HCT116 (cell line): ENCODE results near the gene ZNF140. TPM values are rescaled to one million over a fixed set of nuclear protein-coding genes. Genes with fewer than 3 reads are reported as not detected.

Source experiments
- ATAC-seq: fragments of 200-7000 bp; cut with Tn5 transposase; 2 replicates; pipeline ENCODE4 v1.9.1; 2020; ENCODE audit warnings: mild to moderate bottlenecking, moderate library complexity
- BruUV-seq: library from RNA; stranded (reverse); fragments of 400-500 nt; replicated peaks from 2 replicates; lab custom pipeline; 2021; lab: Mats Ljungman, UMichigan
- CTCF ChIA-PET: fragments of 300-600 bp; sonication (Branson Sonifier 250); formaldehyde crosslinking; loops from one replicate; lab custom pipeline; 2021; ENCODE audit warnings: antibody characterized with exemption; lab: Charles Lee
- POLR2A ChIA-PET: fragments of 300-600, 350-600 bp; sonication (Branson Sonifier 250); formaldehyde crosslinking; loops from one replicate; lab custom pipeline; 2021; ENCODE audit warnings: antibody characterized with exemption; lab: Charles Lee
- RAD21 ChIA-PET, 2 experiments: fragments of 300-600 bp; sonication (Branson Sonifier 250); formaldehyde crosslinking; loops; one replicate each; lab custom pipeline; 2023; ENCODE audit warnings: low total read pairs in 2 of 2; ENCODE audit not compliant: uncharacterized antibody in 2 of 2, unreplicated experiment in 2 of 2, low non-redundant PET in 1 of 2; lab: Charles Lee
- DNase-seq: peaks from one replicate; pipeline ENCODE4 v3.0.0-alpha.2; 2010; ENCODE audit warnings: low read depth, low spot score
- H2AFZ ChIP-seq: fragments of 200-600 bp; shearing (Covaris generic), sonication (generic); 2 replicates; pipeline ENCODE4 v1.6.1; 2017; ENCODE audit warnings: low read depth, mixed run types, mixed read lengths, antibody characterized with exemption, low read length; ENCODE audit not compliant: poor library complexity, severe bottlenecking
- H3K27ac ChIP-seq: 2 replicates; pipeline ENCODE4 v1.5.1; 2012; ENCODE audit warnings: low read depth, low read length
- H3K27me3 ChIP-seq: fragments of 200-600 bp; sonication (generic); 2 replicates; pipeline ENCODE4 v1.6.1; 2016; ENCODE audit warnings: mixed run types, low read length, mixed read lengths; ENCODE audit not compliant: insufficient read depth
- H3K36me3 ChIP-seq, 2 experiments: fragments of 200-500 bp in 1 of 2; fragments of 200-600 bp in 1 of 2; sonication (Bioruptor generic) in 1 of 2; sonication (generic) in 1 of 2; 2 replicates each; pipeline versions ENCODE4 v1.5.1 to v1.6.1; 2014 to 2016; ENCODE audit warnings: low read length in 2 of 2, inconsistent platforms in 1 of 2, mixed read lengths in 1 of 2, mixed run types in 1 of 2; ENCODE audit not compliant: insufficient read depth in 2 of 2, control insufficient read depth in 1 of 2
- H3K4me1 ChIP-seq, 2 experiments: fragments of 200-600 bp in 1 of 2; sonication (generic) in 1 of 2; 2 replicates each; pipeline versions ENCODE4 v1.5.1 to v1.6.1; 2012 to 2017; ENCODE audit warnings: low read length in 2 of 2, inconsistent platforms in 1 of 2, mild to moderate bottlenecking in 1 of 2, mixed read lengths in 1 of 2, mixed run types in 1 of 2, moderate library complexity in 1 of 2; ENCODE audit not compliant: insufficient read depth in 2 of 2, control insufficient read depth in 1 of 2
- H3K4me2 ChIP-seq: fragments of 200-600 bp; sonication (generic); 2 replicates; pipeline ENCODE4 v1.6.1; 2017; ENCODE audit warnings: mixed run types, low read length, mixed read lengths
- H3K4me3 ChIP-seq, 2 experiments: fragments of 200-600 bp in 1 of 2; sonication (generic) in 1 of 2; replicated peaks in 1 of 2; 2 replicates each; pipeline ENCODE4 v1.5.1; 2011 to 2016; ENCODE audit warnings: low read length in 2 of 2, control low read depth in 1 of 2, low read depth in 1 of 2, mild to moderate bottlenecking in 1 of 2, mixed read lengths in 1 of 2, mixed run types in 1 of 2
- H3K79me2 ChIP-seq: fragments of 200-600 bp; sonication (generic); 2 replicates; pipeline ENCODE4 v1.6.1; 2017; ENCODE audit warnings: mild to moderate bottlenecking, mixed run types, low read length, moderate library complexity, mixed read lengths; ENCODE audit not compliant: insufficient read depth
- H3K9ac ChIP-seq: fragments of 200-600 bp; sonication (generic); 2 replicates; pipeline ENCODE4 v1.6.1; 2016; ENCODE audit warnings: low read length, mixed read lengths
- H3K9me2 ChIP-seq: fragments of 200-600 bp; sonication (generic), shearing (Covaris generic); 2 replicates; pipeline ENCODE4 v1.6.1; 2017; ENCODE audit warnings: mixed run types, mild to moderate bottlenecking, moderate library complexity; ENCODE audit not compliant: insufficient read depth
- H3K9me3 ChIP-seq, 2 experiments: fragments of 200-500 bp in 1 of 2; fragments of 200-600 bp in 1 of 2; sonication (Bioruptor generic) in 1 of 2; sonication (generic) in 1 of 2; 2 replicates each; pipeline ENCODE4 v1.6.1; 2014 to 2017; ENCODE audit warnings: low read length in 2 of 2, mixed read lengths in 2 of 2, inconsistent platforms in 1 of 2, low read depth in 1 of 2, mild to moderate bottlenecking in 1 of 2, mixed run types in 1 of 2, moderate library complexity in 1 of 2; ENCODE audit not compliant: control insufficient read depth in 1 of 2, insufficient read depth in 1 of 2
- H4K20me1 ChIP-seq: fragments of 200-600 bp; sonication (generic), shearing (Covaris generic); 2 replicates; pipeline ENCODE4 v1.6.1; 2017; ENCODE audit warnings: mixed run types, mild to moderate bottlenecking, moderate library complexity; ENCODE audit not compliant: insufficient read depth
- ATF3 ChIP-seq: IDR thresholded peaks from 2 replicates; pipeline ENCODE4 v1.6.1; 2012
- CBX3 ChIP-seq: IDR thresholded peaks from 2 replicates; pipeline ENCODE4 v1.6.1; 2012; ENCODE audit warnings: low read depth
- CEBPB ChIP-seq: IDR thresholded peaks from 2 replicates; pipeline ENCODE4 v1.6.1; 2012; ENCODE audit warnings: low read depth
- CTCF ChIP-seq, 3 experiments: fragments of 200-600 bp in 1 of 3; sonication (generic) in 1 of 3; IDR thresholded peaks in 2 of 3; conservative IDR thresholded peaks in 1 of 3; 2 replicates each; pipeline ENCODE4 v1.5.1; 2012 to 2017; ENCODE audit warnings: low read depth in 2 of 3, low read length in 2 of 3, antibody characterized with exemption in 1 of 3, borderline replicate concordance in 1 of 3, control low read depth in 1 of 3, mild to moderate bottlenecking in 1 of 3, mixed read lengths in 1 of 3, mixed run types in 1 of 3, moderate library complexity in 1 of 3; ENCODE audit not compliant: insufficient read depth in 1 of 3
- ELF1 ChIP-seq: IDR thresholded peaks from 2 replicates; pipeline ENCODE4 v1.6.1; 2012; ENCODE audit warnings: low read depth, borderline replicate concordance
- EZH2phosphoT487 ChIP-seq: fragments of 200-600 bp; IDR thresholded peaks from 2 replicates; pipeline ENCODE4 v1.6.1; 2018; ENCODE audit warnings: antibody characterized with exemption, borderline replicate concordance
- FOSL1 ChIP-seq: IDR thresholded peaks from 2 replicates; pipeline ENCODE4 v1.6.1; 2012; ENCODE audit warnings: low read depth
- JUND ChIP-seq: IDR thresholded peaks from 2 replicates; pipeline ENCODE4 v1.6.1; 2012
- MAX ChIP-seq: IDR thresholded peaks from 2 replicates; pipeline ENCODE4 v1.6.1; 2012
- POLR2A ChIP-seq: IDR thresholded peaks from 2 replicates; pipeline ENCODE4 v1.7.0; 2011; ENCODE audit warnings: borderline replicate concordance; ENCODE audit not compliant: insufficient read depth, insufficient read length; ENCODE audit errors: extremely low read depth
- POLR2AphosphoS5 ChIP-seq: IDR thresholded peaks from 2 replicates; pipeline ENCODE4 v1.6.1; 2011; ENCODE audit warnings: mild to moderate bottlenecking, low read depth, low read length, moderate library complexity
- RAD21 ChIP-seq: IDR thresholded peaks from 2 replicates; pipeline ENCODE4 v1.6.1; 2012; ENCODE audit warnings: low read depth, mild to moderate bottlenecking
- REST ChIP-seq: IDR thresholded peaks from 2 replicates; pipeline ENCODE4 v1.6.1; 2012; ENCODE audit warnings: low read depth
- SIN3A ChIP-seq: IDR thresholded peaks from 2 replicates; pipeline ENCODE4 v1.6.1; 2012; ENCODE audit warnings: low read depth
- SP1 ChIP-seq: IDR thresholded peaks from 2 replicates; pipeline ENCODE4 v1.6.1; 2012; ENCODE audit warnings: low read depth
- SRF ChIP-seq: IDR thresholded peaks from 2 replicates; pipeline ENCODE4 v1.6.1; 2012; ENCODE audit warnings: low read depth
- TCF7L2 ChIP-seq: IDR thresholded peaks from 2 replicates; pipeline ENCODE4 v1.7.0; 2011; ENCODE audit warnings: borderline replicate concordance, inconsistent platforms; ENCODE audit not compliant: insufficient read depth, insufficient read length; ENCODE audit errors: extremely low read depth
- ZFX ChIP-seq: fragments of 450-650 bp; IDR thresholded peaks from 2 replicates; pipeline ENCODE4 v1.6.1; 2017
- ZNF274 ChIP-seq: fragments of 200-500 bp; sonication (Bioruptor generic); IDR thresholded peaks from 2 replicates; pipeline ENCODE4 v1.6.1; 2014; ENCODE audit warnings: mild to moderate bottlenecking, low read depth, low read length, inconsistent platforms
- intact Hi-C: fragments of 100-400 bp; cut with micrococcal nuclease; formaldehyde crosslinking; loops from 2 replicates; pipeline ENCODE4 v1.10.0; 2022
- total RNA-seq: library from RNA; stranded (reverse); gene quantifications from one replicate; pipeline ENCODE4 v1.2.1, GENCODE V29; 2021; ENCODE audit not compliant: unreplicated experiment

The ZNF140 gene
- total RNA-seq, 1 experiment from 2014 or later: not detected

- no peak for TF ChIP-seq SRF
- no peak for TF ChIP-seq ELF1
- TF ChIP-seq ZNF274: no peak
- TF ChIP-seq MAX: no peak
- TF ChIP-seq CTCF (IDR thresholded peaks at IDR 0.05 in 2 of 3, conservative IDR thresholded peaks at IDR 0.05 in 1 of 3; ENCODE audit: borderline replicate concordance in 1 of 3, insufficient read depth in 1 of 3, low read depth in 2 of 3, low read length in 2 of 3): no peak
- no peak for TF ChIP-seq EZH2phosphoT487
- TF ChIP-seq, all 23 proteins: peak for 0
Observed at GRCh38 chr12:133081159-133081780, 547 bp downstream of the ZNF140 start (continued).

- ChIA-PET CTCF (no interaction called here), POLR2A (no interaction called here), RAD21 (no interaction called here)
- no peaks in the 10 kb centered on the region for H3K27me3 ChIP-seq
- no peaks in the 10 kb centered on the region for H3K79me2 ChIP-seq
- H3K27ac ChIP-seq: no peak overlapping the region
- no peaks in the 10 kb centered on the region for H3K36me3 ChIP-seq
- H3K9me2 ChIP-seq: no peaks in the 10 kb centered on the region
- H3K9me3 ChIP-seq: peaks cover 10 to 11% of the 10 kb centered on the region in 2 experiments; a peak in 3 of 4 replicates
- no peak overlapping the region for H3K4me3 ChIP-seq
- no peak overlapping the region for H3K4me2 ChIP-seq
- DNase-seq (no peak), ATAC-seq (no peak)
- H2AFZ ChIP-seq: no peak overlapping the region
- no peaks in the 10 kb centered on the region for H4K20me1 ChIP-seq
- intact Hi-C loops: no loop called here
- H3K9ac ChIP-seq: no peak overlapping the region
- no TSS peak for BruUV-seq
- H3K4me1 ChIP-seq: no peaks in the 10 kb centered on the region
- TF ChIP-seq FOSL1 (no peak), SIN3A (no peak), ATF3 (no peak), CBX3 (no peak), SRF (no peak), JUND (no peak), REST (no peak), POLR2AphosphoS5 (no peak), CEBPB (no peak), RAD21 (no peak), TCF7L2 (no peak), ZNF274 (no peak), ZFX (no peak), SP1 (no peak), POLR2A (no peak)
Observed at GRCh38 chr12:133083345-133083744, 2.6 kb downstream of the ZNF140 start.
